DMS153 treated with DMSO at 0.1 percent for 48 hours (cell line): Measurements from ENCODE around the gene RAB32.

Experiments
- DNase-seq: peaks from one replicate; lab custom pipeline; 2025; ENCODE audit not compliant: unreplicated experiment; lab: John Stamatoyannopoulos, UW

RAB32 gene

DNA sequence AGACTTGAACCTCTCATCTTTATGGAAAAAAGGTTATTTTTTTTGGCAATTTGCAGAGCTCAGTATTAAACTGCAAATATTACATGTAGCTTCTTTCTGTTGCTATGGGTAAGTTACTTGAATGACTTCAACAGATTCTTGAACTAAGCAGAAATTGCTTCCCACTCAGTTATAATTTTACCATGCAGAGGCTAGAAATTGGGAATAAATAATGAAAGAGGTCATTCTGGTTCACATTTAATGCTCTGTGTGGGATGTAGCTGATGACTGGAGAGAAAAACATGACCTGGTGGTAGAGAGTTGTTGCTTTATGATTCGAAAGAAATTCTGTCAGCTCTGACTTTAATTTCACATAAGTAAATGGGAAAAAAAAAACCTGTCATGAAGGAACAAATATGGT, 38.3 kb downstream of the RAB32 start:
- no peak for DNase-seq

GRCh38 chr6:146582857-146583256, 39.2 kb downstream of the RAB32 start:
- DNase-seq, result no peak

DNA sequence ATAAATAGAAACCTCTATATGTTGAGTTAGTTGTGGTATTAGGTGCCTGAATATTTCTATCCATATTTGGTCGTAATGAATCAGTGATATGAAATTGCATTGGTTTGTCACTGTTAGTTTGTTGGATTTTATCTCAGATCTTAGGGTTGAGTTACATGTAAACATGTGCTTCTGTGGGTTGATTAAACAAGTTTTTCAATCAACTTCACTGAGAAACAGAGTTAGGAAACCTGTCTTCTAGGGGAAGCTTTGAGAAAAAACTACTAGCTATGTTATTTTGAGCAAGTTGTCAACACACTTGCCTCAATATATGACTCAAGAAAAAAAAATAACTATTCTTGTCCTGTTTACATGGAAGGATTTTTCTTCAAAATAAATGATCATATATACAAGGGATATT, 40.3 kb downstream of the RAB32 start:
- no peak for DNase-seq

GRCh38 chr6:146587459-146587858, 43.8 kb downstream of the RAB32 start:
- DNase-seq, result no peak

DNA sequence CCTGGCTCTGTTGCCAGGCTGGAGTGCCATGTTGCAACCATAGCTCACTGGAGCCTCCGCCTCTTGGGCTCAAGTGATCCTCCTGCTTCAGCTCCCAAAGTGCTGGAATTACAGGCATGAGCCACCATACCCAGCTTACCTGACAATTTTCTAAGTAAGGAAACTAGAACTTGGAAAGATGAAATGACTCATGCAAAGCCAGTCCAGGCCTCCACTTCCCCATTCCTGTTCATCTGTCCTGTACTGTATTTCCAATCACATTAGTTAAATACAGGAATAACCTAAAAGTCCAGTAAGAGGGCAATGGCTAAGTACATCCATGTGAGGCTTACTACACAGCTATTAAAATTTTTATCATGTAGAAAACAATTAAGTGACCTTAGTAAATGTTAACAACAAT, 46.9 kb downstream of the RAB32 start:
- no peak for DNase-seq

DNA sequence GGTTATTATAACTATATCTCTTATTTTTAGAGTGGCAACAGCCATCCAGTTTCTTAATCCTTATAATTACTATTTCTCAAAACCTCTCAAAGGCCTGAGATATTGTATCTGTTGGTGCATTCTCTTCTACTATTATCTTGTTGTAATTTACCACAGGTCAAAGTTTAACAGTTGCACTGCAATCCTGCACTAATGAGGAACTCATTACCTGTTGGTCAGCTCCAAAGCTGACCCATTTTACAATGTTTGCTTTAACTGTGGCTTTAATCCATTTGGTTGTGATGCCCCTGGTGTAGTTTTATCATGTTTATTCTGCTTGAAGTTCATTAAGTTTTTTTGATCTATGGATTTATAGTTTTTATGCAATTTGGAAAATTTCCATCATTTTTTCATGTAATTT, 48.8 kb downstream of the RAB32 start:
- no peak for DNase-seq

GRCh38 chr6:146593986-146594385, 50.4 kb downstream of the RAB32 start:
- DNase-seq, result no peak

- no peak for DNase-seq
Measured at GRCh38 chr6:146594495-146594894, 50.9 kb downstream of the RAB32 start.

- DNase-seq, result no peak
Measured at GRCh38 chr6:146595972-146596731, 52.5 kb downstream of the RAB32 start.

GRCh38 chr6:146598772-146599405, 55.3 kb downstream of the RAB32 start, which contains the start of gene ADGB:
Gene ADGB (plus strand): TSS chr6:146598972. CDS start chr6:146599041, 69 bp downstream.
- no peak for DNase-seq

DNA sequence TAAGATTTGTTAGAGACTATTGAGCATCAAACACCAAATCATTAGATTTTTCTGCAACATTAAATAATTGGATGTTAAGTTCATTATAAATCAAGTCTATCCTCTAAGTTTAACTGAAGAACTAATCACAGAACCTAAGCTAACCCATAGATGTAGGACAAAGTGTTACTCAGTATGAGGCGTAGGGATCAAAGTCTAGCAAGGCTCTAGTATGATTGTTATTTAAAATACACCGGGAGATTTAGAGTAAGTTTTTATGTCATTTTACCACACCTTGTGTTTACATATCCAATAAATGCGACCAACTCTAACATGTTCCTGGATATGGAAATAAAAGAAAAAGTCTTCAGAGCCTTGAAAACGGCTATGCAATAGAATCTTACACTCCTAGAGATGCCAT, 57.7 kb downstream of the RAB32 start:
- no peak for DNase-seq

GRCh38 chr6:146602526-146602925, 58.9 kb downstream of the RAB32 start:
- DNase-seq, result no peak
